GM18951 (cell line): Measurements from ENCODE around the gene WNK1.

ENCODE experiments used
- POLR2A ChIP-seq: IDR thresholded peaks from 4 replicates; pipeline ENCODE4 v1.6.1; 2011; ENCODE audit warnings: mild to moderate bottlenecking; ENCODE audit not compliant: insufficient read length, insufficient read depth; ENCODE audit errors: extremely low read depth
- in situ Hi-C: fragments of 300-500 bp; cut with MboI; formaldehyde crosslinking; loops from one replicate; pipeline ENCODE4 v1.12.0; 2022; ENCODE audit warnings: low sequenced_read_pairs, mixed read lengths, inconsistent platforms; ENCODE audit not compliant: unreplicated experiment

The WNK1 gene

GRCh38 chr12:894226-894625 lies 141.8 kb downstream of the WNK1 start:
- in situ Hi-C loops = no loop called here

DNA sequence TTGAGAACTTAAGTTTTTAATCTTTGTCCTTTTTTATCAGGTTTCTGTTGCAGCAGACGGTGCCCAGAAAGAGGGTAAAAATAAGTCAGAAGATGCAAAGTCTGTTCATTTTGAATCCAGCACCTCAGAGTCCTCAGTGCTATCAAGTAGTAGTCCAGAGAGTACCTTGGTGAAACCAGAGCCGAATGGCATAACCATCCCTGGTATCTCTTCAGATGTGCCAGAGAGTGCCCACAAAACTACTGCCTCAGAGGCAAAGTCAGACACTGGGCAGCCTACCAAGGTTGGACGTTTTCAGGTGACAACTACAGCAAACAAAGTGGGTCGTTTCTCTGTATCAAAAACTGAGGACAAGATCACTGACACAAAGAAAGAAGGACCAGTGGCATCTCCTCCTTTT lies 143.7 kb downstream of the WNK1 start:
- no peak for TF ChIP-seq POLR2A
- in situ Hi-C loops = no loop called here

More at GRCh38 chr12:894226-894625, 141.8 kb downstream of the WNK1 start:
- no peak for TF ChIP-seq POLR2A

GRCh38 chr12:897386-897785 lies 145.0 kb downstream of the WNK1 start:
- TF ChIP-seq POLR2A = no peak
- in situ Hi-C loops = no loop called here

DNA sequence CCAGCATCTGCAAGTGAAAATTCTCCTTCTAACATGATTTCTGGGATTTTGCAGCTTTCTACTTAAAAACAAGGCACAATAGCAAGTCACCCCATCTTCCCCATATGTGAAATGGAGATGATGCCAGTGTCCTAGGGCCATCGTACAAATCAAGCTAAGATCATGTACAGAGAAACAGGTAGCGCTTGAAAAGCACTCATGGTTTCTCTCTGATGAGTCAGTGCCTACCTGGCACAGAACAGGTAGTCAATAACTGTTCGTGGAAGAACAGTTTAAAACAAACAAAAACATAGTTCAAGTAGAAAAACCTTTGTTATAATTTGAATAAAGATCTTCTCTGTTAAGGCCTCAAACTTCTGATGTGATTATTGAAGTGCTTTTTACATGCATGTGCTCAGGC lies 150.2 kb downstream of the WNK1 start:
- TF ChIP-seq POLR2A = no peak

GRCh38 chr12:903055-903454 lies 150.7 kb downstream of the WNK1 start:
- in situ Hi-C loops = no loop called here
- TF ChIP-seq POLR2A = no peak

More for the DNA sequence above, 150.2 kb downstream of the WNK1 start:
- in situ Hi-C loops = no loop called here

DNA sequence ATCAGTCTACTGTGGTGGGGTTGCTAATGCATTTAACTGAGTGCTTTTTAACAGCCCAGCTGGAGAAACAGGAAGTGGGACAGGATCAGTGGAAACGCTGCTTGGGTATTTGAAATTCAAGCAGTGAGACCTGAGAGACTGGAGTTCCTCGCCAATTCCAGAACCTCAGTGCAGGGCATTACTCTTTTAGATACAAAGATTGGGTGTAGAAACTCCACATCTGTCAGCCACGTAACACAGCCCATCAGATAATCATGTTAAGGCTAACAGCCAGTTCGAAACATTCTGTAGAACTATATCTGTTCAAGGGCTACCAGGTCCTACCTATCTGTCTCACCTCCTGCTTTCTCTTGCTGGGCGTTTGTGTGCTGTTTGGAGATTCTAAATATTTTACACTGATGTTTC lies 151.6 kb downstream of the WNK1 start:
- in situ Hi-C loops = no loop called here
- no peak for TF ChIP-seq POLR2A

DNA sequence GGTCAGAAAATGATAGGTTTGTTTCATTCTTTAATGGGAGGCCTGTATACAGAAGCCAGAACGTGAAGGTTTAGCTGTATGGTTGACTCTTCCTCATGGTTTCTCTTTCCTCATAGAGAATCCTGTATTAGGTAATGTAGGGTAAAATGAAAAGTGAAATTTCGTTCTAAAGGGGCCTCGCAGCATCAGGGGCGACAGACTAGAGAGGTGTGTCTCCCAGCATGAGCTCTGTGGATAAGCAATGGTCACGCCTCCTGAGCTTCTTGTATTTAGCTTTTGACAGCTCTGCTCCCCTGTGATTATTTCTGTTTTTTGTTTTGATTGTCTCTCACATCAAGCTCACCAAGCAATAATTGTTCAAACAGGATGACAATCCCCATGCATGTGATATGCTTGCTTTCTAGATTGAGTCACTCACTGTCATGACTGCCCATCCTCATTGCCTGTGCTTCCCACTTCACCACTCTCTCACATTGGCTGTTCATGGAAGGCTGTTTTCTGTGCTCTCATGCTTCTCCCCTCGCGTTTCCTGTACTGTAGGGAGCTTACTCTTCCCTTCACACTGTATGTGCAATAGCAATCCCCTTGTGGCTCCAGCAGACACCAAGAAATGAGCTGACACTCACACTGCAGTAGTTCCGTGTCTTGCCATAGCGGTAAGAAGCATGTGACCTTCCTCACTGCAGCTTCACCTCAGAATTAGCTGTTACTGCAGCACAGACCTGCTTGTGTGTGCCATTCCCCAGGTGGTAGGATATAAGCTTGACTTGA lies 153.1 kb downstream of the WNK1 start:
- in situ Hi-C loops = no loop called here
- TF ChIP-seq POLR2A = no peak

- in situ Hi-C loops = no loop called here
- no peak for TF ChIP-seq POLR2A
These were observed 153.7 kb downstream of the WNK1 start for GRCh38 chr12:906062-906585.

- in situ Hi-C loops = no loop called here
- no peak for TF ChIP-seq POLR2A
These were observed 155.2 kb downstream of the WNK1 start for GRCh38 chr12:907413-908185.

GRCh38 chr12:909861-910260 lies 157.5 kb downstream of the WNK1 start:
- in situ Hi-C loops = no loop called here
- no peak for TF ChIP-seq POLR2A

DNA sequence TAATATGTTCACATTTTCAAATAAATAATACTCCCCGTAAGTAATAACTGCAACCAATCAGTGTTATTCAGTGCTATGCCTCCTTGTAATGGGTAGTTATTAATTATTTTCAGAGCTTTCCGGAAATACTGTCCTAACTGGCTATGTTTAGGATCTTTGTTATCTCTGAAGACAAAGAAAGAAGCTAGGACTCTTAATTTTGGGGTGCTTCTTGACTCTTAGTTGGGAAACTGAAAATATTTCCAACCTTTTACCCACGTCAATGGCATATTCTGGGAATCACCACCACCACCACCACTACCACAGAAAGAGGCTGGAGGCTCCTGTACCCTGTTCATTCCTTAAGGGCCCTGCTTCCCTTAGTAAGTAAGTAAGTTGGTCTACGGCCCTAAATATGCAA lies 158.0 kb downstream of the WNK1 start:
- in situ Hi-C loops = no loop called here
- TF ChIP-seq POLR2A = no peak

GRCh38 chr12:911191-911826 lies 158.9 kb downstream of the WNK1 start:
- no peak for TF ChIP-seq POLR2A
- in situ Hi-C loops = no loop called here
